HCT116 (cell line): ENCODE data around the gene DOLPP1. TPM values are rescaled to one million over a fixed set of nuclear protein-coding genes. Genes with fewer than 3 reads are reported as not detected.

Source experiments
- ATAC-seq: fragments of 200-7000 bp; cut with Tn5 transposase; 2 replicates; pipeline ENCODE4 v1.9.1; 2020; ENCODE audit warnings: mild to moderate bottlenecking, moderate library complexity
- BruUV-seq: library from RNA; stranded (reverse); fragments of 400-500 nt; replicated peaks from 2 replicates; lab custom pipeline; 2021; lab: Mats Ljungman, UMichigan
- CTCF ChIA-PET: fragments of 300-600 bp; sonication (Branson Sonifier 250); formaldehyde crosslinking; loops from one replicate; lab custom pipeline; 2021; ENCODE audit warnings: antibody characterized with exemption; lab: Charles Lee
- POLR2A ChIA-PET: fragments of 300-600, 350-600 bp; sonication (Branson Sonifier 250); formaldehyde crosslinking; loops from one replicate; lab custom pipeline; 2021; ENCODE audit warnings: antibody characterized with exemption; lab: Charles Lee
- RAD21 ChIA-PET, 2 experiments: fragments of 300-600 bp; sonication (Branson Sonifier 250); formaldehyde crosslinking; loops; one replicate each; lab custom pipeline; 2023; ENCODE audit warnings: low total read pairs in 2 of 2; ENCODE audit not compliant: uncharacterized antibody in 2 of 2, unreplicated experiment in 2 of 2, low non-redundant PET in 1 of 2; lab: Charles Lee
- DNase-seq: peaks from one replicate; pipeline ENCODE4 v3.0.0-alpha.2; 2010; ENCODE audit warnings: low read depth, low spot score
- H2AFZ ChIP-seq: fragments of 200-600 bp; shearing (Covaris generic), sonication (generic); 2 replicates; pipeline ENCODE4 v1.6.1; 2017; ENCODE audit warnings: low read depth, mixed run types, mixed read lengths, antibody characterized with exemption, low read length; ENCODE audit not compliant: poor library complexity, severe bottlenecking
- H3K27ac ChIP-seq: 2 replicates; pipeline ENCODE4 v1.5.1; 2012; ENCODE audit warnings: low read depth, low read length
- H3K27me3 ChIP-seq: fragments of 200-600 bp; sonication (generic); 2 replicates; pipeline ENCODE4 v1.6.1; 2016; ENCODE audit warnings: mixed run types, low read length, mixed read lengths; ENCODE audit not compliant: insufficient read depth
- H3K36me3 ChIP-seq, 2 experiments: fragments of 200-500 bp in 1 of 2; fragments of 200-600 bp in 1 of 2; sonication (Bioruptor generic) in 1 of 2; sonication (generic) in 1 of 2; 2 replicates each; pipeline versions ENCODE4 v1.5.1 to v1.6.1; 2014 to 2016; ENCODE audit warnings: low read length in 2 of 2, inconsistent platforms in 1 of 2, mixed read lengths in 1 of 2, mixed run types in 1 of 2; ENCODE audit not compliant: insufficient read depth in 2 of 2, control insufficient read depth in 1 of 2
- H3K4me1 ChIP-seq, 2 experiments: fragments of 200-600 bp in 1 of 2; sonication (generic) in 1 of 2; 2 replicates each; pipeline versions ENCODE4 v1.5.1 to v1.6.1; 2012 to 2017; ENCODE audit warnings: low read length in 2 of 2, inconsistent platforms in 1 of 2, mild to moderate bottlenecking in 1 of 2, mixed read lengths in 1 of 2, mixed run types in 1 of 2, moderate library complexity in 1 of 2; ENCODE audit not compliant: insufficient read depth in 2 of 2, control insufficient read depth in 1 of 2
- H3K4me2 ChIP-seq: fragments of 200-600 bp; sonication (generic); 2 replicates; pipeline ENCODE4 v1.6.1; 2017; ENCODE audit warnings: mixed run types, low read length, mixed read lengths
- H3K4me3 ChIP-seq, 2 experiments: fragments of 200-600 bp in 1 of 2; sonication (generic) in 1 of 2; replicated peaks in 1 of 2; 2 replicates each; pipeline ENCODE4 v1.5.1; 2011 to 2016; ENCODE audit warnings: low read length in 2 of 2, control low read depth in 1 of 2, low read depth in 1 of 2, mild to moderate bottlenecking in 1 of 2, mixed read lengths in 1 of 2, mixed run types in 1 of 2
- H3K79me2 ChIP-seq: fragments of 200-600 bp; sonication (generic); 2 replicates; pipeline ENCODE4 v1.6.1; 2017; ENCODE audit warnings: mild to moderate bottlenecking, mixed run types, low read length, moderate library complexity, mixed read lengths; ENCODE audit not compliant: insufficient read depth
- H3K9ac ChIP-seq: fragments of 200-600 bp; sonication (generic); 2 replicates; pipeline ENCODE4 v1.6.1; 2016; ENCODE audit warnings: low read length, mixed read lengths
- H3K9me2 ChIP-seq: fragments of 200-600 bp; sonication (generic), shearing (Covaris generic); 2 replicates; pipeline ENCODE4 v1.6.1; 2017; ENCODE audit warnings: mixed run types, mild to moderate bottlenecking, moderate library complexity; ENCODE audit not compliant: insufficient read depth
- H3K9me3 ChIP-seq, 2 experiments: fragments of 200-500 bp in 1 of 2; fragments of 200-600 bp in 1 of 2; sonication (Bioruptor generic) in 1 of 2; sonication (generic) in 1 of 2; 2 replicates each; pipeline ENCODE4 v1.6.1; 2014 to 2017; ENCODE audit warnings: low read length in 2 of 2, mixed read lengths in 2 of 2, inconsistent platforms in 1 of 2, low read depth in 1 of 2, mild to moderate bottlenecking in 1 of 2, mixed run types in 1 of 2, moderate library complexity in 1 of 2; ENCODE audit not compliant: control insufficient read depth in 1 of 2, insufficient read depth in 1 of 2
- H4K20me1 ChIP-seq: fragments of 200-600 bp; sonication (generic), shearing (Covaris generic); 2 replicates; pipeline ENCODE4 v1.6.1; 2017; ENCODE audit warnings: mixed run types, mild to moderate bottlenecking, moderate library complexity; ENCODE audit not compliant: insufficient read depth
- ATF3 ChIP-seq: IDR thresholded peaks from 2 replicates; pipeline ENCODE4 v1.6.1; 2012
- POLR2A ChIP-seq: IDR thresholded peaks from 2 replicates; pipeline ENCODE4 v1.7.0; 2011; ENCODE audit warnings: borderline replicate concordance; ENCODE audit not compliant: insufficient read depth, insufficient read length; ENCODE audit errors: extremely low read depth
- SIN3A ChIP-seq: IDR thresholded peaks from 2 replicates; pipeline ENCODE4 v1.6.1; 2012; ENCODE audit warnings: low read depth
- SP1 ChIP-seq: IDR thresholded peaks from 2 replicates; pipeline ENCODE4 v1.6.1; 2012; ENCODE audit warnings: low read depth
- TCF7L2 ChIP-seq: IDR thresholded peaks from 2 replicates; pipeline ENCODE4 v1.7.0; 2011; ENCODE audit warnings: borderline replicate concordance, inconsistent platforms; ENCODE audit not compliant: insufficient read depth, insufficient read length; ENCODE audit errors: extremely low read depth
- ZFX ChIP-seq: fragments of 450-650 bp; IDR thresholded peaks from 2 replicates; pipeline ENCODE4 v1.6.1; 2017
- ZNF274 ChIP-seq: fragments of 200-500 bp; sonication (Bioruptor generic); IDR thresholded peaks from 2 replicates; pipeline ENCODE4 v1.6.1; 2014; ENCODE audit warnings: mild to moderate bottlenecking, low read depth, low read length, inconsistent platforms
- intact Hi-C: fragments of 100-400 bp; cut with micrococcal nuclease; formaldehyde crosslinking; loops from 2 replicates; pipeline ENCODE4 v1.10.0; 2022
- total RNA-seq: library from RNA; stranded (reverse); gene quantifications from one replicate; pipeline ENCODE4 v1.2.1, GENCODE V29; 2021; ENCODE audit not compliant: unreplicated experiment

DOLPP1 gene
- total RNA-seq, 1 experiment from 2014 or later = 17.4 TPM

GRCh38 chr9:129036923-129037766 is 43.8 kb upstream of the DOLPP1 start:
- H3K9me2 ChIP-seq = no peaks in the 10 kb centered on the region
- H3K79me2 ChIP-seq = peaks cover 5% of the 10 kb centered on the region; the same call in 1 of the 2 replicates
- H2AFZ ChIP-seq = no peak overlapping the region
- DNase-seq = no peak
- BruUV-seq = TSS peak; percentile 62
- H3K27me3 ChIP-seq = no peaks in the 10 kb centered on the region
- H3K4me1 ChIP-seq = peaks cover 9 to 20% of the 10 kb centered on the region in 2 experiments; a peak in 2 of 4 replicates
- no peak for ATAC-seq
- peak overlapping the region; percentile 54 for H3K27ac ChIP-seq
- H4K20me1 ChIP-seq = no peaks in the 10 kb centered on the region
- peak overlapping the region; percentile 89 for H3K9ac ChIP-seq
- TF ChIP-seq ZFX = peak; percentile 26; the same call in 1 of the 2 replicates
- TF ChIP-seq POLR2A = no peak
- TF ChIP-seq SP1 = no peak
- ChIA-PET POLR2A (interaction anchor here (0.7 to 1.9 kb wide), 5 partner anchors 8 to 678 kb away, joined by 3 to 6 read pairs (median 4); partner anchors contain the start of genes DOLPP1 and SH3GLB2), RAD21 (no interaction called here), CTCF (interaction anchor here (1.7 kb wide), 1 partner anchor 9 kb away, joined by 7 read pairs; the partner anchor contains the start of gene SH3GLB2)
- no peaks in the 10 kb centered on the region for H3K9me3 ChIP-seq
- peak overlapping the region; percentile 83 for H3K4me2 ChIP-seq
- peaks cover 0 to 4% of the 10 kb centered on the region in 2 experiments; a peak in 1 of 4 replicates for H3K36me3 ChIP-seq
- intact Hi-C loops = no loop called here
- H3K4me3 ChIP-seq = peak overlapping the region; percentile 96 to 99

GRCh38 chr9:129037767-129038098 is 43.2 kb upstream of the DOLPP1 start:
- no TSS peak for BruUV-seq
- peak overlapping the region; percentile 83 for H3K4me2 ChIP-seq
- CTCF ChIA-PET = interaction anchor here (1.7 kb wide), 1 partner anchor 10 kb away, joined by 7 read pairs; the partner anchor contains the start of gene SH3GLB2
- H3K9ac ChIP-seq = peak overlapping the region; percentile 89; the same call in 1 of the 2 replicates
- peak overlapping the region; percentile 96 to 99; a peak in 3 of 4 replicates for H3K4me3 ChIP-seq
- no peak for ATAC-seq
- no peak overlapping the region for H3K27ac ChIP-seq
- H2AFZ ChIP-seq = no peak overlapping the region
- H3K9me3 ChIP-seq = no peaks in the 10 kb centered on the region
- RAD21 ChIA-PET = no interaction called here
- TF ChIP-seq SIN3A = no peak
- TF ChIP-seq ZNF274 = no peak
- TF ChIP-seq ATF3 = no peak
- TF ChIP-seq TCF7L2 = no peak
- H3K9me2 ChIP-seq = no peaks in the 10 kb centered on the region
- H3K27me3 ChIP-seq = no peaks in the 10 kb centered on the region
- intact Hi-C loops = no loop called here
- H3K4me1 ChIP-seq = peaks cover 9 to 20% of the 10 kb centered on the region in 2 experiments; a peak in 2 of 4 replicates
- POLR2A ChIA-PET = no interaction called here
- DNase-seq = no peak
- peaks cover 5% of the 10 kb centered on the region; the same call in 1 of the 2 replicates for H3K79me2 ChIP-seq
- H3K36me3 ChIP-seq = peaks cover 0 to 4% of the 10 kb centered on the region in 2 experiments; a peak in 1 of 4 replicates
- no peaks in the 10 kb centered on the region for H4K20me1 ChIP-seq
